AG08395 (cell line): ENCODE measurements around the gene ECI2.

Source experiments
- DNase-seq: peaks from one replicate; pipeline ENCODE4 v3.0.0; 2012; ENCODE audit warnings: mixed read lengths, low spot score

The ECI2 gene

GRCh38 chr6:4134841-4135664 is at the start of gene ECI2:
TSS of gene ECI2 (minus strand) at chr6:4135575. CDS start at chr6:4135560, 15 bp downstream.
- peak; percentile 64 for DNase-seq

DNA sequence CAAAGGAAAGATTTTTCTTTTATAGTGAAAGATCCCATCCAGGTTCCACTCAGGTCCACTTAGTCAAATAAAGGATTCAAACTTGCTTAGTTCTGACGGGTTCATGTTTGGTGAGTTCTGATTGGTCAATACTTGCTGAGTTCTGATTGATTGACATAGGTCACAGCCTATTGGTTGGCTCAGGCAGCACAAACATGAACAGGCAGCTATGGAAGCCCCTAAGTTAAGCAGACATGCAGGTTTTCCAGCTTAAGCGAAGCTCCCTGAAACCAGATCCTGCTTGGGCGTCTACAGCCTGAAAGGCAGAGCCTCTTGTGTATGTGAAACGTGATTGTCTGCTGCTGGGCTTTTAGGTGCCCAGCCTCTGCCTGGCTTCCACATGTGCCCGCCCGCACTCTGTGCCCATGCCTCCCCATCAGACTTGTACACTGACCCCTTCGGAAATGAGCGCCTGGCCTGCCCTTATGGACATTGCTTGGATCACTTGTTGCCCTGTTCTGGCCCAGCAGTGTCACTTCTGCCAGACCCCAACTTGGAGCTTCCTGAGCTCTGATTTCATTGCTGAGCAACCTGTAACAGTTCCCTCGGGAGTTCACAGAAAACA is 45.4 kb upstream of the ECI2 start:
- peak; percentile 51 for DNase-seq

DNA sequence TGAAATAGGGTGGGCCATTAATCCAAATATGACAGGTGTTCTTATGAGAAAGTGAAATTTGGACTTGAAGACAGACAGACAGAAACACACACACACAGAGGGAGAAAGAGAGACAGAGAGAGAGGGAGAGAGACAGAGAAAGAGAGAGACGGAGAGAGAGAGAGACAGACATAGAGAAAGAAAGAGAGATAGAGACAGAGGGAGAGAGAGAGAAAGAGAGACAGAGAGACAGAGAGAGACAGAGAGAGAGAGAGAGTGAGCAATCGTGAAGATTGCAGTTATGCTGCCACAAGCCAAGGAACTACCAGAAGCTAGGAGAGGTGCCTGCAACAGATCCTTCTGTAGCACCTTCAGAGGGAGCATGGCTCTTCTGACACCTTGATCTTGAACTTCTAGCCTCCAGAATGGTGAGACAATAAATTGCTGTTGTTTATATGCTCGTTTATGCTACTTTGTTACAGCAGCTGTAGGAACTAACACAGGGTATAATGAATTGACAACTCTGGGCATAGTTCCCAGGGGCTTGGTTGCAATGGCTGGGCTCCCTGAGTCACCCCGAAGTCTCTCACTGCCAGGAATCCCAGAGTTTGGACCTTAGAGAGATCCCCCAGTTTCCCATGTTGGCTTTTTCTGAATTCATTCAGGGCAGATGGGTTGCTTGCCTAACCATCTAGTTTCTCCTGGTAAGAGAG is 44.7 kb upstream of the ECI2 start:
- no peak for DNase-seq

GRCh38 chr6:4178737-4179333 is 43.5 kb upstream of the ECI2 start:
- no peak for DNase-seq

GRCh38 chr6:4176907-4177306 is 41.5 kb upstream of the ECI2 start:
- DNase-seq: no peak

- DNase-seq: no peak
Measured at GRCh38 chr6:4174042-4174441, 38.7 kb upstream of the ECI2 start.

- DNase-seq: no peak
Measured at GRCh38 chr6:4172368-4172767, 37.0 kb upstream of the ECI2 start.

DNA sequence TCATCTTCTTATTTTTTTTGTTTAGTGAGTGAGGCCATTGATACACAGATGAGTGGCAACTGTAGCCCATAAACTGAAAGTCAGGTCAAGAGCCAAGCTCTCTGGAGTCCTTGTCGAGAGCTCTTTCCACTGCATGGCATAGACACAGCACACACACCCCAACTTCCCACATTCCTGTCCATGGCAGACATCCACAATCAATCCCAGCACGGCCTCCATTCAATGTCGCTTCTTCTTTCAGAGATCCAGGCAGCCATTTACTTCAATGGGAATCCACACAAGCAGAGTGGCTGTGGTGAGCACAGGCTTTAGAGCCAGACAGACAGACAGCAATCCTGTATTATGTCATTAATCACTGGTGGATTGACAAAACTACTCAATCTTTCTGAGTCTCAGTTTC is 34.9 kb upstream of the ECI2 start:
- DNase-seq: no peak

- peak; percentile 10 for DNase-seq
Measured at GRCh38 chr6:4169028-4169789, 33.8 kb upstream of the ECI2 start.

DNA sequence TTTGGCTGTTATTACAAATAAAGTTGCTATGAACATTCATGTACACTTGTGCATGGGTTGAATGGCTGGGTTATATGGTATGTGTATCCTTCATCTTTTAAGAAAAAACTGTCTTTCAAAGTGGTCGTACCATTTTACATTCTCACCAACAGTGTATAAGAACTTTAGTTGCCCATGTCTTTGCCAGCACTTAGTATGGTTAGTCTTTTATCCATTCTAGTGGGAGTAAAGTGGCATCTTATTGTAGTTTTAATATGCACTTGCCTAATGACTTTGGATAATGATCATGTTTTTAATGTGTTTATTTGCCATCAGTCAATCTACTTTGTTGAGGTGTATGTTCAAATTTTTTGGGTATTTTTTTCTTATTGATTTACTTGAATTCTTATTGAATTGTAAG is 32.5 kb upstream of the ECI2 start:
- no peak for DNase-seq

GRCh38 chr6:4167123-4167522 is 31.7 kb upstream of the ECI2 start:
- no peak for DNase-seq

GRCh38 chr6:4164456-4164855 is 29.1 kb upstream of the ECI2 start:
- no peak for DNase-seq

GRCh38 chr6:4164117-4164442 is 28.7 kb upstream of the ECI2 start:
- no peak for DNase-seq

GRCh38 chr6:4163408-4164116 is 28.2 kb upstream of the ECI2 start:
- DNase-seq: no peak

DNA sequence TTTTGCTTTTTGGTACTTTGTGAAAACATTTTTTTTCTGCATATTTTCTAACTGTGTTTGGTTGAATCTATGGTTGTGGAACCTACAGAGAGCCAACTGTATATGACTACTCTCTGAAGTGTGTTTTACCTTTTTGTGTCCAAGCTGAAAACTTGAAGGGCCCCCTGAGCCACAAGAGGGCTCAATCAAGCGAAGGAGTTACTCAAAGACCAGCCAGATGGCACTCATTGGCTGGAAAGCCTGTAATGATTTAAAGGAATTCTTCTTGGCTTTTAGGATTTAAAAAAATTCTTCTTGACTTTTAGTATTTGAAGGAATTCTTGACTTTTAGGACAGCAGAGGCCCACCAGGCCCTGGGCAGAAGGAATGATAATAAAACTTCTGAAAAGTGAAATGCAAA is 27.0 kb upstream of the ECI2 start:
- DNase-seq: no peak

DNA sequence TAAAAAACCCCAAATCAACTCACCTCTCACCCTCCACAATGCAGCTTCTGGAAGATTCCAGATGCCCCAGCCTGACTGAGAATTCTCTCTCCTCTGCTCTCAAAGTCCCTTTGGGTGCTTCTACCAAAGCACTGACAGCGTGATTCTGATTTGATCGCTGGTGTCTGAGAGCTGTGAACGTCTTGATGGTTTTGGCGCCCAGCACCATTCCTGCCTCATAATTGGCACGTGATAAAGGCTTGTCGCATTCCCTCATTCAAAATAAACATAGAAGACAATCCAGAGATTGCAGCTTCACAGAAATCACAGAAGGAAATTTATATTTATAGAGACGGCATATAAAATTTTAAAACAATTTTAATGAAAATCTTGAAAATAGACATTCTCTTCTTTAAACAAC is 24.1 kb upstream of the ECI2 start:
- no peak for DNase-seq

DNA sequence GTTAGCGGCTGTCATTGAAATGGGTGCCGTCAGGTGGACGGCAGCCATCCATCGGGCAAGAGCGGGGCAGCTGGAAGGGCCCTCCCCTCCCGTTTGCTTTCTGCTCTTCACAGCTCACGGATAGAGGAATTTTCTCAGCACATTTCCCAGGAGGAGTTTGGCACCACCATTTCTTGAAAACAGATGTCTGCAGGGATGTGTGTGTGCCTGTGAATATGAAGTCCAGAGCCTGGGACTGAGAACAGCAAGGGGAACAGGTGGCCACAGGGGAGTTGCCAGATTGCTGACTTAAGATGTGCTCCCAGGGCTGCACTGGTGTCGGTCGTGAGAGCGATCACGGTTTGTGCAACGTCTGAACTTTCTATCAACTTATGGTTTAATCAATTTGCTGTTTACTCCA is 22.1 kb upstream of the ECI2 start:
- DNase-seq: no peak

DNA sequence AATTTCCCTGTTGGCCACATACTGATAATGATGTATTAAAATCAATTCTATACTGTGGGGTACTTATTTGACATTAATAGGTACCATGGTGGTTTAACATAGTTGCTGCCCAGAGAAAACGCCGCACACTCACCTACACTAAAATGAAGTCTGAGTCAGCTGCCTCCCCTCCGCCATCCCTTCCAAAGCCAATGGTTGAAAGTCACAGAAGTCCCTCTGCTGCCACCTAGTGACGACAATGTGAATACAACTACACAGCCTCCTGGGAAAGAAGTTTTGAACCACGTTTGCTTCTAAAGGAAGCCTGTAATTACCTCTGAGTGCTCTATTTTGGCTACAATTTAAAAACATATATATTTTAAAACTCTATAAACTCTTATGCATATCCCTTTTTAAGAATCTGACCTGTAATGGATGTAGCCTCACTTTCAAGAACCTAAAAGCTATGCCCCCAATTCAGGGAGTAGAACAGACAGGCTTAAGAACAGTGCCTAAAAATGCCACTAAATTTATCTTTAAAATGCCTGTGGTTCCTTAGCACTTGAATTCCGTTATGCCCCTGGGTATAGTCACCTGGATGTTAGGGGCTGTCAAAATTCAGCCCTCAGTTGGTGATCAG is 20.6 kb upstream of the ECI2 start:
- DNase-seq: peak; percentile 83

GRCh38 chr6:4153514-4153985 is 18.2 kb upstream of the ECI2 start:
- no peak for DNase-seq

DNA sequence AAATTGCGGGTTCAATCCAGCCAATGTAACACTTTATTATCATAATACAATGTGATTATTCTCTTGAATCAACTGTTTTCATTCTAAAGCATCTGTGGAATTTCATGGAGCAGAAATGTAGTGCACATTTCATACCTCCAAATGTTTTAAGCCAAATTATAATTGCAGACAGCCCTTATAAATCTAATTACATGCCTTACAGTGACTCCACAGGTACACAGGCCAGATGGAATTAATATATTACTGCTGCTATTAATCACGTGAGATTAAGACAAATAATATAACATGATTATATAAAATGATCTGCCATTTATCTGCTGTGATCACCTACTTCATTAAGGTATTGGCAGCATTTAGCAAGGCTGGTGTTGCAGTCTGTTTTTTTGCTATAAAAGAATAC is 9.7 kb upstream of the ECI2 start:
- DNase-seq: no peak

DNA sequence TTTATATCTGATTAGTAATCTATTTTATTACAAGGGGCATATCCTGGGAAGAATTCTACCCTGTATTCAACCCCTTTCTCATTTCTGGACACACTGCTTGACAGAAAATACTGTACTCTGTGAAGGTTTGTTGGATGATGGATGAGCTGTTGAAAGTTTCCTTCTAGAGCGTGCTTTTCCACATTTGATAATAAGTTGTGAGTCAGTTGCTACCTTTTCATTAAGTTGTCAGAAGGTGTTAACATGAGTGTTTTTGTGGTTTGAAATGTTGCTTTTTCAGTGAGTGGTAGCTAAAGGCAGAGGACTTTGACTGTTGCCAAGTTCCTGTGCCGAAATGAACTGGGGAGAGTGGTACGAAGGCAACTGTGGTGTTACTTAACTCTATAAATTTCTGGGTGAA is 3.9 kb upstream of the ECI2 start:
- no peak for DNase-seq
